ENCODE results near the gene PELI3.

- TF ChIP-seq, protein P1, sequence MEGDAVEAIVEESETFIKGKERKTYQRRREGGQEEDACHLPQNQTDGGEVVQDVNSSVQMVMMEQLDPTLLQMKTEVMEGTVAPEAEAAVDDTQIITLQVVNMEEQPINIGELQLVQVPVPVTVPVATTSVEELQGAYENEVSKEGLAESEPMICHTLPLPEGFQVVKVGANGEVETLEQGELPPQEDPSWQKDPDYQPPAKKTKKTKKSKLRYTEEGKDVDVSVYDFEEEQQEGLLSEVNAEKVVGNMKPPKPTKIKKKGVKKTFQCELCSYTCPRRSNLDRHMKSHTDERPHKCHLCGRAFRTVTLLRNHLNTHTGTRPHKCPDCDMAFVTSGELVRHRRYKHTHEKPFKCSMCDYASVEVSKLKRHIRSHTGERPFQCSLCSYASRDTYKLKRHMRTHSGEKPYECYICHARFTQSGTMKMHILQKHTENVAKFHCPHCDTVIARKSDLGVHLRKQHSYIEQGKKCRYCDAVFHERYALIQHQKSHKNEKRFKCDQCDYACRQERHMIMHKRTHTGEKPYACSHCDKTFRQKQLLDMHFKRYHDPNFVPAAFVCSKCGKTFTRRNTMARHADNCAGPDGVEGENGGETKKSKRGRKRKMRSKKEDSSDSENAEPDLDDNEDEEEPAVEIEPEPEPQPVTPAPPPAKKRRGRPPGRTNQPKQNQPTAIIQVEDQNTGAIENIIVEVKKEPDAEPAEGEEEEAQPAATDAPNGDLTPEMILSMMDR (IDR thresholded peaks at IDR 0.05; ENCODE audit: control extremely low read depth in 1 of 3, insufficient read depth in 1 of 3, low read depth in 1 of 3, low read length in 3 of 3), result no peak
- no peak for TF ChIP-seq GTF2F1 (IDR thresholded peaks at IDR 0.05; ENCODE audit: borderline replicate concordance, low read depth, low read length)
- no peak for TF ChIP-seq SRF (IDR thresholded peaks at IDR 0.05; ENCODE audit: low read depth, low read length)
- TF ChIP-seq, protein P2, sequence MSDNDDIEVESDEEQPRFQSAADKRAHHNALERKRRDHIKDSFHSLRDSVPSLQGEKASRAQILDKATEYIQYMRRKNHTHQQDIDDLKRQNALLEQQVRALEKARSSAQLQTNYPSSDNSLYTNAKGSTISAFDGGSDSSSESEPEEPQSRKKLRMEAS (IDR thresholded peaks at IDR 0.05), result no peak
- no peak for TF ChIP-seq SIN3A (conservative IDR thresholded peaks at IDR 0.05 in 1 of 2, IDR thresholded peaks at IDR 0.05 in 1 of 2; ENCODE audit: low read depth in 1 of 2, low read length in 2 of 2)
- TF ChIP-seq SP1 (IDR thresholded peaks at IDR 0.05; ENCODE audit: low read depth, low read length), result no peak
- no peak for TF ChIP-seq POLR2AphosphoS5 (IDR thresholded peaks at IDR 0.05; ENCODE audit: low read depth, low read length)
- no peak for TF ChIP-seq POLR2A (IDR thresholded peaks at IDR 0.05; ENCODE audit: control extremely low read depth in 1 of 2, low read depth in 2 of 2, low read length in 2 of 2)
These were observed 19.7 kb upstream of the PELI3 start for GRCh38 chr11:66447012-66447411.
